Measurements from ENCODE around the gene NOTUM. TPM values are rescaled to one million over a fixed set of nuclear protein-coding genes. Genes with fewer than 3 reads are reported as not detected.
"Not testable (repeated sequence)": the region's sequence is repeated elsewhere in the genome, so short reads cannot be mapped to it uniquely, and the experiment has no call there.

Gene NOTUM
- total and polyA plus RNA-seq, 4 donors, result 0.19 to 5.4 (median 1.6) TPM

DNA sequence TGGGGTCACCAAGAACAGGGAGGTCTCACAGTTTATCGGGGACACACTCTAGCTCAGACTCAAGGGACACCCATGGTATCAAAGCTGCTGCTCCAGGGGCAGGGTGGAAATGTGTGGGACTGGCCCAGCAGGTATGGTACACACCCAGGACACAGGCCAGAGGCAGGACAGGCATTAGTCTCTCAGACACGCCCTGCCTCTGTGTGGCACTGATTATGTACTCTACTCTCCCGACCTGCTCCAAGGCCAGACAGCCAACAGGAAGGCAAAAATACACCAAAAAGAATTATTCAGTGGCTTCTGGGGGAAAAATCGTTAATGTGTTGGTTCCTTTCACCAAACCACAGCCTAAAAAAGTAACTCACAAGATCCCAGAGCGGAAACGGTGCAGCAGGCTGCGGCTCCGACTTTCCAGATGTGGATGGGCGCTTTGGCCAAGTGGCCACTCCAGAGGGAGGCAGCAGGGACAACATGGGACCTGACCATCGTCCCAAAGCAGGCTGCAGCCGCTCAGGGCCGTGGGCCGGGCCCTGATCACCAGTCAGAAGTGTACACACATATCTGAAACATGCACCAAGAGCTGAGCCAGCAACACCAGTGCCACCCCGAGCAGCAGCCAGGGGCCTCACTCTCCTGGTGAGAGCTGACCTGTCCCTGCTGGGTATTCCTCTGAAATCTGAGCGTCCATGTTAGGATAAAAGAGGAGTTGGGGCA lies 42.0 kb downstream of the NOTUM start:
- Histone ChIP-seq H3K27ac (ENCODE audit: low read depth in 1 of 2, low read length in 2 of 2) (no peak overlapping the region), H3K4me1 (ENCODE audit: control insufficient read depth in 4 of 4, insufficient read depth in 4 of 4, low read length in 3 of 4) (peaks cover 21 to 47% (median 37%) of the 10 kb centered on the region in 4 donors), H3K4me3 (ENCODE audit: low read depth in 1 of 3, low read length in 3 of 3) (no peak overlapping the region), H3K36me3 (ENCODE audit: control insufficient read depth in 4 of 4, insufficient read depth in 3 of 4, low read depth in 1 of 4, low read length in 3 of 4) (peaks cover 9 to 20% (median 14%) of the 10 kb centered on the region in 4 donors), H3K9ac (ENCODE audit: low read depth in 1 of 2, low read length in 2 of 2) (no peak overlapping the region), H3K9me3 (ENCODE audit: control insufficient read depth in 4 of 4, low read length in 3 of 4) (no peaks in the 10 kb centered on the region), H3K27me3 (ENCODE audit: control insufficient read depth in 4 of 4, insufficient read depth in 4 of 4, low read length in 3 of 4) (no peaks in the 10 kb centered on the region)
- 82% methylated on average over 15 of the region's 15 CpGs for WGBS
- DNase-seq (ENCODE audit: low spot score), result no peak
- no peak for TF ChIP-seq FOXA1 (IDR thresholded peaks at IDR 0.05)

DNA sequence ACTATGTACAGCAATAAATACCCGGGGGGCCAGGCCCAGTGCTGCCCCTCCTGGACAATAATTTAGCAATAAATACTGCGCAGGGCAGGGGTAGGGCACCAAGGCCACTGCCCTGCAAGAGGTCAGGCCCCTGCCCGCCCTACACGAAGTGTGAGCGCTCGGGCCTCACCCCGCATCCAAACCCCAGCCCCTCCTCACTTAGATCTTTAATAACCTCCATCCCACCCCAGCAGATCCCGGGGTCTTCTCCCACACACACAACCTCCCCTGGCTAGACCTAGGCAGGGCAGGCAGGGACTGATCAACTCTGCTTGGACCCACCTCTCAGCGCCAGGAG lies 42.7 kb downstream of the NOTUM start:
- peak in 1 of 2 donors; percentile 19 for TF ChIP-seq RXRA (IDR thresholded peaks at IDR 0.05)
- H3K36me3 ChIP-seq (ENCODE audit: control insufficient read depth in 4 of 4, insufficient read depth in 3 of 4, low read depth in 1 of 4, low read length in 3 of 4), result peaks cover 16 to 26% (median 19%) of the 10 kb centered on the region in 4 donors
- peaks cover 21 to 40% (median 31%) of the 10 kb centered on the region in 4 donors for H3K4me1 ChIP-seq (ENCODE audit: control insufficient read depth in 4 of 4, insufficient read depth in 4 of 4, low read length in 3 of 4)
- 28% methylated on average over 9 of the region's 9 CpGs for WGBS
- not testable (repeated sequence) for H3K9ac ChIP-seq (ENCODE audit: low read depth in 1 of 2, low read length in 2 of 2); H3K9me3 ChIP-seq (ENCODE audit: control insufficient read depth in 4 of 4, low read length in 3 of 4); DNase-seq (ENCODE audit: low spot score); H3K27me3 ChIP-seq (ENCODE audit: control insufficient read depth in 4 of 4, insufficient read depth in 4 of 4, low read length in 3 of 4)
- H3K27ac ChIP-seq (ENCODE audit: low read depth in 1 of 2, low read length in 2 of 2), result peak overlapping the region in 1 of 2 donors; percentile 19
- peak overlapping the region in 1 of 3 donors; percentile 89 for H3K4me3 ChIP-seq (ENCODE audit: low read depth in 1 of 3, low read length in 3 of 3)

DNA sequence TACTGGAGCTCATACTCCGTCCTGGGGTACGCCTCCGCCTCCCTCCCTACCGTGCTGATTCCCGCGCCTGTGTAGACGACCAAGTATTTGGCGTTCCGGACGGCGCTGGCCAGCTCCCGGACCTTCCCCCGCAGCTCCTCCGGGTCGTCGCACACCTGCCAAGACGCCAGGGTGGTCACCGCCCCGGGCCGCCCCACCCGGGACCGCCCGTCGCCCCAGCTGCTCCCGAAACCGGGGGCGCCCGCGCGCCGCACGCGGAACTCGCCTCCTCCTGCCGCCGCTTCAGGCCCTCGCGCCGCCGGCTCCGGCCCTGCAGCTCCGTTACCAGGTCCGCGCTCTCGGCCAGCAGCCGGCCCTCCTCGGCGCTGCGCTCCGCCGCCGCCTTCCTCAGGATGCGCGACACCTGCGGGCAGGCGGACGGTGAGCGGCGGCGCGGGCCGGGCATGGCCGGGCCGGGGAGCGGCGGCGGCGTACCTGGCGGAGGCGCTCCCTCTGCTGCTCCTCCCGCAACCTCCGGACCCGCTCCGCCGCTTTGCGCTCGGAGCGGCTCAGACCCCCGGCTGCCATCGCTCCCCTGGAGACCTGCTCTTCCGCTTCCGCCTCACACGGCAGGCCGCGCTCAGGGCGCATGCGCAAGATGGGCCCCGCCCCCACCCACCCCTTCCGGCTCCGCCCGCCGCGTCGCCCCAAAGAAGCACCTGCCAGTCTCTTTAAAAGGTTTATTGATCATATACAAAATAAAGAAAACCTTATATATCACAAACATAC lies 43.2 kb downstream of the NOTUM start, which contains the start of gene SIRT7:
Gene SIRT7 (minus strand): TSS at position 612 of the 768 bp plus-strand sequence. CDS start 45 bp downstream, at position 567.
- peak; percentile 96 for DNase-seq (ENCODE audit: low spot score)
- TF ChIP-seq JUND (IDR thresholded peaks at IDR 0.05), result no peak
- TF ChIP-seq, protein P1, sequence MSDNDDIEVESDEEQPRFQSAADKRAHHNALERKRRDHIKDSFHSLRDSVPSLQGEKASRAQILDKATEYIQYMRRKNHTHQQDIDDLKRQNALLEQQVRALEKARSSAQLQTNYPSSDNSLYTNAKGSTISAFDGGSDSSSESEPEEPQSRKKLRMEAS (IDR thresholded peaks at IDR 0.05), result no peak
- peak in 1 of 2 donors; percentile 82 for TF ChIP-seq GABPA (IDR thresholded peaks at IDR 0.05 in 1 of 2, conservative IDR thresholded peaks at IDR 0.05 in 1 of 2)
- TF ChIP-seq NR2F2 (IDR thresholded peaks at IDR 0.05), result no peak
- Histone ChIP-seq H3K9me3 (ENCODE audit: control insufficient read depth in 4 of 4, low read length in 3 of 4) (no peaks in the 10 kb centered on the region), H3K27me3 (ENCODE audit: control insufficient read depth in 4 of 4, insufficient read depth in 4 of 4, low read length in 3 of 4) (no peaks in the 10 kb centered on the region), H3K27ac (ENCODE audit: low read depth in 1 of 2, low read length in 2 of 2) (peak within 1 kb of the TSS in 1 of 2 donors; percentile 19), H3K9ac (ENCODE audit: low read depth in 1 of 2, low read length in 2 of 2) (peak within 1 kb of the TSS; percentile 42 to 43), H3K36me3 (ENCODE audit: control insufficient read depth in 4 of 4, insufficient read depth in 3 of 4, low read depth in 1 of 4, low read length in 3 of 4) (peaks cover 17 to 31% (median 19%) of the 10 kb centered on the region in 4 donors), H3K4me1 (ENCODE audit: control insufficient read depth in 4 of 4, insufficient read depth in 4 of 4, low read length in 3 of 4) (peaks cover 18 to 35% (median 26%) of the 10 kb centered on the region in 4 donors), H3K4me3 (ENCODE audit: low read depth in 1 of 3, low read length in 3 of 3) (peak within 1 kb of the TSS; percentile 72 to 89 (median 82))
- under 1% methylated on average over 94 of the region's 94 CpGs for WGBS

DNA sequence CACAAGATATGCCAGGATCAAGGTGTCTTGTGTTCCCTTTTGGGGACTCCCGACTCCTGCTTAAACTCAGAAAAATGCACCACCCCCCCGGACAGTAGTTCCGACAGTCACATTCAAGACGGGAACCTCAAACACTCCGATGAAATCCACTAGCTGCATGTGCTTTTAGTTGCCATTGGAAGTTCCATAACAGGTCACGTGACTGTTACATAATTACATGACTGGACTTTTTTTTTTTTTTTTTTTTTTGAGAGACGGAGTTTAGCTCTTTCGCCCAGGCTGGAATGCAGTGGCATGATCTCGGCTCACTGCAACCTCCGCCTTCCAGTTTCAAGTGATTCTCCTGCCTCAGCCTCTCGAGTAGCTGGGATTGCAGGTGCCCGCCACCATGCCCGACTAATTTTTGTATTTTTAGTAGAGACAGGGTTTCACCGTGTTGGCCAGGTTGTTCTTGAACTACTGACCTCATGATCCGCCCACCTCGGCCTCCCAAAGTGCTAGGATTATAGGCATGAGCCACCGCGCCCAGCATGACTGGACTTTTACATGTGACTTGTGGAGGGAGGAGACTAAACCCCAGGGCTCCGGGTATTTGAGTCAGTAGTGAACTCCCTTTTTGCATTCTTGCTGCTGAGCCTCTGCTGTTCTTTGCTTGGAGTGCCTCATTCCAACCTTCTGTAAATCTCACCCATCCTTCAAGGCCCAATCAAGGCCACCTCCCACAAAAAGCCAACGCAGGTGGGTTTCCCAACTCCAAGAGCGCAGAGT lies 44.6 kb downstream of the NOTUM start:
- Histone ChIP-seq H3K4me3 (ENCODE audit: low read depth in 1 of 3, low read length in 3 of 3) (peak overlapping the region in 1 of 3 donors; percentile 82), H3K27me3 (ENCODE audit: control insufficient read depth in 4 of 4, insufficient read depth in 4 of 4, low read length in 3 of 4) (no peaks in the 10 kb centered on the region), H3K9ac (ENCODE audit: low read depth in 1 of 2, low read length in 2 of 2) (no peak overlapping the region), H3K36me3 (ENCODE audit: control insufficient read depth in 4 of 4, insufficient read depth in 3 of 4, low read depth in 1 of 4, low read length in 3 of 4) (peaks cover 15 to 33% (median 19%) of the 10 kb centered on the region in 4 donors), H3K4me1 (ENCODE audit: control insufficient read depth in 4 of 4, insufficient read depth in 4 of 4, low read length in 3 of 4) (peaks cover 14 to 34% (median 21%) of the 10 kb centered on the region in 4 donors), H3K27ac (ENCODE audit: low read depth in 1 of 2, low read length in 2 of 2) (no peak overlapping the region), H3K9me3 (ENCODE audit: control insufficient read depth in 4 of 4, low read length in 3 of 4) (no peaks in the 10 kb centered on the region)
- WGBS, result 71% methylated on average over 21 of the region's 21 CpGs
- TF ChIP-seq SP1 (IDR thresholded peaks at IDR 0.05) (no peak), GABPA (IDR thresholded peaks at IDR 0.05 in 1 of 2, conservative IDR thresholded peaks at IDR 0.05 in 1 of 2) (no peak)
- TF ChIP-seq, protein P2, sequence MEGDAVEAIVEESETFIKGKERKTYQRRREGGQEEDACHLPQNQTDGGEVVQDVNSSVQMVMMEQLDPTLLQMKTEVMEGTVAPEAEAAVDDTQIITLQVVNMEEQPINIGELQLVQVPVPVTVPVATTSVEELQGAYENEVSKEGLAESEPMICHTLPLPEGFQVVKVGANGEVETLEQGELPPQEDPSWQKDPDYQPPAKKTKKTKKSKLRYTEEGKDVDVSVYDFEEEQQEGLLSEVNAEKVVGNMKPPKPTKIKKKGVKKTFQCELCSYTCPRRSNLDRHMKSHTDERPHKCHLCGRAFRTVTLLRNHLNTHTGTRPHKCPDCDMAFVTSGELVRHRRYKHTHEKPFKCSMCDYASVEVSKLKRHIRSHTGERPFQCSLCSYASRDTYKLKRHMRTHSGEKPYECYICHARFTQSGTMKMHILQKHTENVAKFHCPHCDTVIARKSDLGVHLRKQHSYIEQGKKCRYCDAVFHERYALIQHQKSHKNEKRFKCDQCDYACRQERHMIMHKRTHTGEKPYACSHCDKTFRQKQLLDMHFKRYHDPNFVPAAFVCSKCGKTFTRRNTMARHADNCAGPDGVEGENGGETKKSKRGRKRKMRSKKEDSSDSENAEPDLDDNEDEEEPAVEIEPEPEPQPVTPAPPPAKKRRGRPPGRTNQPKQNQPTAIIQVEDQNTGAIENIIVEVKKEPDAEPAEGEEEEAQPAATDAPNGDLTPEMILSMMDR (IDR thresholded peaks at IDR 0.05; ENCODE audit: low read depth, low read length, missing input control), result no peak
- TF ChIP-seq, protein P3, sequence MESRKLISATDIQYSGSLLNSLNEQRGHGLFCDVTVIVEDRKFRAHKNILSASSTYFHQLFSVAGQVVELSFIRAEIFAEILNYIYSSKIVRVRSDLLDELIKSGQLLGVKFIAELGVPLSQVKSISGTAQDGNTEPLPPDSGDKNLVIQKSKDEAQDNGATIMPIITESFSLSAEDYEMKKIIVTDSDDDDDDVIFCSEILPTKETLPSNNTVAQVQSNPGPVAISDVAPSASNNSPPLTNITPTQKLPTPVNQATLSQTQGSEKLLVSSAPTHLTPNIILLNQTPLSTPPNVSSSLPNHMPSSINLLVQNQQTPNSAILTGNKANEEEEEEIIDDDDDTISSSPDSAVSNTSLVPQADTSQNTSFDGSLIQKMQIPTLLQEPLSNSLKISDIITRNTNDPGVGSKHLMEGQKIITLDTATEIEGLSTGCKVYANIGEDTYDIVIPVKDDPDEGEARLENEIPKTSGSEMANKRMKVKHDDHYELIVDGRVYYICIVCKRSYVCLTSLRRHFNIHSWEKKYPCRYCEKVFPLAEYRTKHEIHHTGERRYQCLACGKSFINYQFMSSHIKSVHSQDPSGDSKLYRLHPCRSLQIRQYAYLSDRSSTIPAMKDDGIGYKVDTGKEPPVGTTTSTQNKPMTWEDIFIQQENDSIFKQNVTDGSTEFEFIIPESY (IDR thresholded peaks at IDR 0.05), result no peak
- no peak for DNase-seq (ENCODE audit: low spot score)

Data from liver (tissue), 9 donors.